GM12872 (cell line): Measurements from ENCODE around the gene LRP5.

Experiments
- CTCF ChIP-seq: IDR thresholded peaks from 3 replicates; pipeline ENCODE4 v1.5.1; 2011; ENCODE audit warnings: low read depth, mild to moderate bottlenecking, low read length, moderate library complexity; ENCODE audit not compliant: insufficient read depth

The LRP5 gene

DNA sequence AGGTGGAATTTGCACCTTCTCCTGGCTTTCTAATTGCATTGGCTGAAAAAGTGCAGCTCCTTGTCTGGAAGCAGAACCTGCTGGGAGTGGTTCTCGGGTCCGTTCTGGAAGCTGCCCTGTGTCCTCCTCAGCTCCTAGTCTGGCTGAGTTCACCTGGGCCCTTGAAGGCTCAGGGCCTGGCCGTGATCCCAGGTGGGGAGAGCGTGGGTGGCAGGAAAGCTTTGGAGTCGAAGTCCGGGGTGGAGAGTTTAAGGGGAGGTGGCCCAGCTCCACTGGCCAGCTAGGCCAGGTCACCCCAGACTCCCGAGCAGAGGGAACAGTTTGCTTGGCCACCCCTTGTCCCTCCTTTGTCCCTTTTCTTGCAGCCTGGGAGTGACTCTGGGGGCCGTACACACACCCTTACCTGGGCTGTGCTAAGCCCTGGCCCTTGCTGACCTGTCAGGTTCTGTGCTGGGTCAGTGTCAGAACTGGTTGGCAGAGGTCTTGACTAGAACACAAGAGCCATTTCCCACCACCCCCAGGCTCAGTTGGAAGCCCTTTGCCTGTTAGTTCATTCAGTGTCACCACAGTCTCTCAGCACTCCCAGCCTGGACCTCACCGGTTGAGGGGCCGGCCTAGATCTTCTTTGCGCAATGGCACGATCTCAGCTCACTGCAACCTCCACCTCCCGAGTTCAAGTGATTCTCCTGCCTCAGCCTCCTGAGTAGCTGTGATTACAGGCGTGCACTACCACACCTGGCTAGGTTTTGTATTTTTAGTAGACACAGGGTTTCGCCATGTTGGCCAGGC is 37.3 kb downstream of the LRP5 start:
- TF ChIP-seq CTCF = no peak

DNA sequence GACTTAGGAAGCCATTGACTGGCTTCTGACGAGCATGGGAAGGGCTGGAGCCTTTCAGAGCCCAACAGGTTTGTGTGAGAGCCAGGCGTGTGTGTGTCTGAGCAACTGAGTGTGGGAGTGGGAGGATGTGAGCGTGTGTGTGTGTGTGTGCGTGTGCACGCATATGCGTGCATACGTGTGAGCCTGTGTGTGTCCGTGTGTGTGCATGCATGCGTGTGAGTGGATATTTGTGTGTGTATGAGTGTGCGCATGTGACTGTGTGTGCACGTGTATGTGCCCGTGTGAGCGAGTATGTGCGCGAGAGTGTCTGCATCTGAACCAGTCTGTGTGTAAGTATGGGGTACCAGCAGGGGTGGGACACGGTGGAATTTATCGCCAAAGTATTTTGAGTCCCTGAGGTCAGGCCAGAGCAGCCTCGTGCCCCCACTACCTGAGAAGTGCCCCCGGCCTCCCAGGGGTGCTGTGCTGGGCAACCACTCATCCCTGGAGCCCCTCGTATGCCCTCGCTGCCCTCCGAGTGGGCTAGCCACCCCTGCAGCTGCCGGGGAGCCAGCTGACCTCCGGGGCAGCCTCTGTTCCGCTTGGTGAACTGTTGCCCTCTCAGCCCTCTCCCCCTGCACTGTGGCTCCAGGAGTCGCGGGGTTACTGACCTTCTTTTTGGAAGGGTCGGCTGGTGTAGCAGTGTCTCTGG is 38.5 kb downstream of the LRP5 start:
- TF ChIP-seq CTCF = no peak

DNA sequence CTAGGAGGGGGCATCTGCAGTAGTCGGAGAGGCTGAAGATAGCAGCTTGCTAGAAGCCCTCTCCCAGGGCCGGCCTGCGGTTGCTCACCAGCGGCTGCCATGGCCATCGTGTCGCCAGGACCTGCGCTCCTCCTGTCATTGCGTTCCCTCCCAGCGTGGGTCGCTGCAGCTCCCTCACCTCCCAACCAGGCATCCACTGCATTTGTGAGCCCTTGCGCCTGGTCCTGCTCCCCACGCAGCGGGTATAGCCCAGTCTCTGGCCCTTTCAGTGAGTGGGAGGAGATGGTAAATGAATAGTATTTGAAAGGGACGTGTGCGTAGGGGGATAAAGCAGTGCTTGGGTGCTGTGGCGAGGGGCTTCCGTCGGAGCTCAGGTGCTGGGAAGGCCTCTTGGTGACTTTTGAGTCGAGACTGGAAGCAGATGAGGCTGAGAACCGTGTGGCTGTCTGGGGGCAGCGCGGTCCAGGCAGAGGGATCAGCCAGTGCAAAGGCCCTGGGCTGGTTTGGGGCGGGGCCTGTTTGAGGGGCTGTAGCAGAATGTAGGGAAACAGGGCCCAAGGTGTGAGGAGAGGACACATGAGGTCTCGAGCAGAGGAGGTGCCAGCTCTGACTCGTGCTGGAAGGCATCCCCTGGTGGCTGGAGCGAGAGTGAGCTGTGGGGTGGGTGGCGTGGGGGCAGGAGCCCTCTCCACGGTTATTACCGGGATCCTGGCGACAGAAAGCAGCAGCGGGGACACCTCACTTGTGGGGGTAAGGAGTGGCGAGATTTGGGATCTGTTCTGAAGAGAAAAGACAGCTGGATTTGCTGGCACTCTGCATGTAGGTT is 39.3 kb downstream of the LRP5 start:
- TF ChIP-seq CTCF = no peak

- no peak for TF ChIP-seq CTCF
These were observed 40.2 kb downstream of the LRP5 start for GRCh38 chr11:68352591-68352990.

DNA sequence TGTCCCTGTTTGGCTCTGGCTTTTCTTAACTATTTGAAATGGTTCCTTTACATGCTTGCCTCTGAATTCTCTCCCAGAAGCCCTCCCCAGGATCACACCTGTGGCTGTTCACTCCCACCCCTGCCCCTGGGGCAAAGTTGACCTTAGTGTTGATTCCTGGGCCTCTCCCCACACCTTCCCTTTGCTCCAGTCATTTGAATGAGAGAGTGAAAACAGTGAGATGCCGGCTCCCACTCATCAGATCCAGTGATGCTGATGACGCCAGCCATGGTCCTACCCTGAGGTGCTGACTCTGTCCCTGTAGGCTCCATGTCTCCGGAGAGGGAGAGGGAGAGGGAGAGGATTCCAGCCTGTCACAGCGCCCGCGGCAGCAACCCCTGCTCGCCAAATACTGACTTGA is 40.7 kb downstream of the LRP5 start:
- TF ChIP-seq CTCF = no peak

GRCh38 chr11:68353669-68354068 is 41.3 kb downstream of the LRP5 start:
- no peak for TF ChIP-seq CTCF
